ENCODE measurements around the gene OSBPL10.

OSBPL10 gene

GRCh38 chr3:31753050-31753425 lies 228.0 kb downstream of the OSBPL10 start:
- in situ Hi-C loops (cut with MboI; ENCODE audit: low sequenced_read_pairs) = no loop called here

GRCh38 chr3:31752305-31753049 lies 228.6 kb downstream of the OSBPL10 start:
- in situ Hi-C loops (cut with MboI; ENCODE audit: low sequenced_read_pairs) = no loop called here

- in situ Hi-C loops (cut with MboI; ENCODE audit: low sequenced_read_pairs) = no loop called here
Measured at GRCh38 chr3:31750341-31750740, 230.7 kb downstream of the OSBPL10 start.

DNA sequence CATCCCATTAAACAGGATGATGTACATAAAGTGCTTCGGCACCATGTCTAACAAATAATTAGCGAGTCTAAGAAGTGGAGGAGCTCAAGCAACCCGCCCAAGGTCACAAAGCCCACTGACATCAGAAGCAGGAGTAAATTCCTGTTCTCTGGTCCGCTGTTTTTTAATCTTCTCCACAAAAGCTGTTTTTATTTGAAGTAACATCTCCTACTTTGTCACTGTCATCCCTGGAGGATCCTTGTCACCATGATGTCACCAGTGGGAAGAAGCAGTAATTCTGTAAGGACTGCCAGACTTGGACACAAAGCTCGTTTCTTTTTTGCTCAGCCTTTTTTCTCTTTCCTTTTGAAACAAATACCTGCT lies 232.1 kb downstream of the OSBPL10 start:
- in situ Hi-C loops (cut with MboI; ENCODE audit: low sequenced_read_pairs) = no loop called here

GRCh38 chr3:31748281-31748932 lies 232.7 kb downstream of the OSBPL10 start:
- in situ Hi-C loops (cut with MboI; ENCODE audit: low sequenced_read_pairs) = no loop called here

GRCh38 chr3:31747785-31748184 lies 233.3 kb downstream of the OSBPL10 start:
- in situ Hi-C loops (cut with MboI; ENCODE audit: low sequenced_read_pairs) = no loop called here

GRCh38 chr3:31744913-31745312 lies 236.1 kb downstream of the OSBPL10 start:
- in situ Hi-C loops (cut with MboI; ENCODE audit: low sequenced_read_pairs) = no loop called here

GRCh38 chr3:31743331-31744089 lies 237.6 kb downstream of the OSBPL10 start:
- in situ Hi-C loops (cut with MboI; ENCODE audit: low sequenced_read_pairs) = no loop called here

GRCh38 chr3:31740397-31740796 lies 240.7 kb downstream of the OSBPL10 start:
- in situ Hi-C loops (cut with MboI; ENCODE audit: low sequenced_read_pairs) = no loop called here

- in situ Hi-C loops (cut with MboI; ENCODE audit: low sequenced_read_pairs) = no loop called here
Measured at GRCh38 chr3:31738412-31738811, 242.7 kb downstream of the OSBPL10 start.

DNA sequence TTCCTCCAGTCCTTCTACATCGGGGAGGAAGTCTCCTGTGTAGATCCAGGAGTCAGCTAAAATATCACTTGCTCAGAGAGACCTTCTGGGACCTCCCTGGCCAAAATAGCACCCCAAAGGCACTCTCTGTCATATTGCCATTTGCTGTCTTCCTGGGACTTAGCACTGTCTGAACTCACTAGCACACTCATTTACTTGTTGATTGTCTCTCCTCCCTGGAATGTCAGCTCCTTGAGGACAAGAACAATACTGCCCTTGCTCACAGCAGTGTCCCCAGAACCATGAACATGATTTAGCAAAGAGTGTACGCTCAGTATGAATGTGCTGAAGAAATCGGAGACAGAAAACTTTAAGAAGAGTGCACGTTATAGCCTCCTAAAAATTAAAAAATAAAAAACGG lies 245.4 kb downstream of the OSBPL10 start:
- in situ Hi-C loops (cut with MboI; ENCODE audit: low sequenced_read_pairs) = no loop called here

DNA sequence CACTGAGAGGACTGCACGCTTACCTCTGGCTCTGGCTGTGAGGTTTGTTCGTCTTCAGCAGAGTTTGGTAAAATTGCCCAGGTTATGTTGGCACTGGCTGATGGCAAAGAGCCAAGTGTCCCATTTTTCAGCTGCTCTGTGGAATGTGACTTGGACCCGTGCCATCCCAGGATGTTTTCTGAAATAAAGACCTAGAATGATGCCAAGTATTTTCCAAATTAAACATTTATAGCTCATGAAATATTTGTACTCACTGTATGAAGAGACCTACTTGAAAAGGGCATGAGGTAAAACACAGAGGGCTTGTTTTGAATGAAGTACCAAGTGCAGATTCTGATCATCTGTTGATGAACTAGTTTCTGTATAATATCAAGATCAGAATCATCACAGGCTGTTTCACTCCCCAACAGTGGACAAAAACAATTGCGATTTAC lies 247.8 kb downstream of the OSBPL10 start:
- in situ Hi-C loops (cut with MboI; ENCODE audit: low sequenced_read_pairs) = no loop called here

DNA sequence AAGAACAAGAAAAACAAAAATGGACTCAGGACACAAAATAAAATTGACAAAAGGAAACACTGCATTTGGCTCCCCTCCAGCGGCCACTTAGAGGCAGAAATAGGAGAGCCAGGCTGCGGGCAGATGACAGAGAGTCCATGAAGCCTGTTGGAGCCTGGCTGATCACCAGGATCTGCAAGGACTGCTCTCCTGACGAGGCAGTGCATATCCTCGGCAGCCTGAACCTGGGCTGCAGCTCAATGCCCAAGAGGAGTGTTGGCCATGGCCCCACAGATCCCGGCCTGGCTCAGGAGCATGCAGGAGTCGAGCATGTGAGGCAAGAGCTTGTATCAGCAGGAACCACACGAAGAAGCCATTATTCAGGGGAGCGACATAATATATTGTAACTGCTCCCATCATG lies 248.5 kb downstream of the OSBPL10 start:
- in situ Hi-C loops (cut with MboI; ENCODE audit: low sequenced_read_pairs) = no loop called here

DNA sequence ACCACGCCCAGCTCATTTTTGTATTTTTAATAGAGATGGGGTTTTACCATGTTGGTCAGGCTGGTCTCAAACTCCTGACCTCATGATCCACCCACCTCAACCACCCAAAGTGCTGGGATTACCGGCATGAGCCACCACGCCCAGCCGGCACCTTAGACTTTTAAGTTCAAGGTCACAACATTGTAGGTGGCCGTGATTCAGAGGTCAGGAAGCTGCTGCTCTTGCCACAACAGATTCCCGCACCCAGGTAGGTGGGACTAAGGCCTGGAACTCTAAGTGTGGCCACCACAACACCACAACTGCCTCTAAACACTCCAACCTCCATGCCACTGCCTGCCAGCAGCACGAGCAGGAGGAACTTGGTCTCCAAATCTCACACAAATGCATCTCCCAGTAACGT lies 251.5 kb downstream of the OSBPL10 start:
- in situ Hi-C loops (cut with MboI; ENCODE audit: low sequenced_read_pairs) = no loop called here

DNA sequence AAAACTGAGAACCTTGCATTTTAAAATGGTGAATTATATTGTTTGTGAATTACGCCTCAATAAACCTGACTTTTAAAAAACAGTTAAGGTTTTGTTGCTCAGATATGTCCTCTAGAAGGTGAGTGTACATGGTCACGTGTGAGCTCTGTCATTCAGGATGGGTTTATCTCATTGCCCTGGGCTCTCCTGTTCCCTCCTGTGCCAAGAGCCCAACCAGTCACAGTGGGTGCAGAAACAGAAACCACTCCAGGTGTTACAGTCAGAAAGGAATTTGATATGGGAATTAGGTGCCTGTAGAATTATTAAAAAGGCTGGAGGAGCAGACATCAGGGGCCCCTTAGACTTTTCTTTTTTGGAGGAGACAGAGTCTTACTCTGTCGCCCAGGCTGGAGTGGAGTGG lies 252.0 kb downstream of the OSBPL10 start:
- in situ Hi-C loops (cut with MboI; ENCODE audit: low sequenced_read_pairs) = no loop called here

DNA sequence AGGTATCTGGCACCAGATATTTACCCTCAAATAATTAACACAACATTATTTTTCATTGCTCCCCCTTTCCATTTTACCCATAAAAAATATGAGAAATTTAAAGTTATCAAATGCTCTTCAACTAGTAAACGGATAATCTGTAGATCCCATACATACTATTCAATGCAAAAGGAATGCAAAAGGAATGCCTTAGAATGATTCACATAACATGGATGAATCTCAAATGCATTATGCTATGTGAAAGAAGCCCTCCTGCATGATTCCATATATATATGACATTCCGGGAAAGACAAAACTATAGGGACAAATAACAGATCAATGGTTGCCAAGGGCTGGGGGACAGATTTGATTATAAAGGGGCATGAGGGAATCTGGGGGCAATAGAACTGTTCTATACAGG lies 252.7 kb downstream of the OSBPL10 start:
- in situ Hi-C loops (cut with MboI; ENCODE audit: low sequenced_read_pairs) = no loop called here

GRCh38 chr3:31725976-31726375 lies 255.1 kb downstream of the OSBPL10 start:
- in situ Hi-C loops (cut with MboI; ENCODE audit: low sequenced_read_pairs) = no loop called here

DNA sequence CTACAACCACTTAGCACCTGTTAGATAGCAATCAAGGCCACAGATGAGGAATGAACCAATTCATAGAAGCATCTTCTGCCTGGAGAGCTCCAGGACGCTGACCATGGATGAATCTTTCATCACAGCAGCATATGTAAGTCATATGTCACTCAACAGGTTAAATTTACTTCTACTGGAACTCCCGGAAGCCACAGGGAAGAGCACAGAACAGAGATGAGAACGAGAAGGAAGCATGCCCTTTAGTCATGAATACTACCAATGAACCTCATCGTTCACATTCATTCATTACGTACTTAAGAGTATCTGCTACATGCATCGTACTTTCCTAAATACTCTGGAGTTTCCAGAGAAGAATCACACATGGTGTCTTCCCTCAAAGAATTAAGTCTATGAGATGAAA lies 255.5 kb downstream of the OSBPL10 start:
- in situ Hi-C loops (cut with MboI; ENCODE audit: low sequenced_read_pairs) = no loop called here

DNA sequence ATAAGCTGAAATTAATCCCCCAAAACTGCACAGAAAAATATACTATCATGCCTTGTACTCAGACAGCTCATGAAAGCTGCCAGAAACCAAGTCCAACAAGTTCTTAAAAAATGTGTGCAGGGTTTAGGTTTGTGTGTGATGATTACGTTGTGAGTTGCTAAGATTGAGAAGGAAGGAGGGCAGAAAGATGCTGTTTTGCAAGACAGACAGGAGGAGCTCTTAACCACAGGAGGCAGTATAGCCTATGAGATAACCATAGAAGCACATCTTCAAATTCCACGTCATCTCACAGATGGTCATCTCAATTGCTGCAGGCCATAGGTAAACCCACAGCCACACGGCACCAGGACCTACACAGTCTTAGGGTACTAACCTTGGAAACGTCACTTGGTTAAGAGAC lies 256.4 kb downstream of the OSBPL10 start:
- in situ Hi-C loops (cut with MboI; ENCODE audit: low sequenced_read_pairs) = no loop called here

GRCh38 chr3:31724116-31724515 lies 256.9 kb downstream of the OSBPL10 start:
- in situ Hi-C loops (cut with MboI; ENCODE audit: low sequenced_read_pairs) = no loop called here

- in situ Hi-C loops (cut with MboI; ENCODE audit: low sequenced_read_pairs) = no loop called here
Measured at GRCh38 chr3:31723701-31724100, 257.4 kb downstream of the OSBPL10 start.

DNA sequence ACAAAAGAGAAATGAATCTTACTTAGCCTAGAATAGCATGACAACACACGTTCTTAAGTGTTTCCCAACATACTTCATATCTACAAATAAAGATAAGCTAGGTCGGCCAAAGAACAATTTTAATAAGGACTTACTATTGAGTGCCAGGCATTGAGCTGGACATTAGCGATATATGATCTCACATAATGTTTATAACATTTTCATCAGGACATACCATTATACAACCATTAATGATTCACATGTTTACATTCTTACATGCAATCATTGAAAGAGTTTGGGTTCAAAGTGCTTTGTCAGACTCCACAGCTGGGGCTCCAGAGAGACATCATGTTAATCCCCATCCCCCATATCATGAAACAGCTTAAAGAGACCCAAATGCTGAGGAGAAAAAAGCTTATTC lies 259.4 kb downstream of the OSBPL10 start:
- in situ Hi-C loops (cut with MboI; ENCODE audit: low sequenced_read_pairs) = no loop called here

Data from hTERT RPE-1 (cell line).